ENCODE data around the gene CDC20B.

GRCh38 chr5:55102348-55102747, 70.6 kb downstream of the CDC20B start, which contains the start of gene GZMA:
- TF ChIP-seq TAF1 (IDR thresholded peaks at IDR 0.05; ENCODE audit: borderline replicate concordance, low read depth, low read length), result no peak
- TF ChIP-seq CHD2 (IDR thresholded peaks at IDR 0.05; ENCODE audit: low read length, partially characterized antibody), result no peak
- no peak for TF ChIP-seq REST (IDR thresholded peaks at IDR 0.05; ENCODE audit: low read depth, low read length)
- no peak for TF ChIP-seq CTCF (IDR thresholded peaks at IDR 0.05)
- no peak for TF ChIP-seq YY1 (IDR thresholded peaks at IDR 0.05; ENCODE audit: low read depth)
- no peak for TF ChIP-seq USF1 (IDR thresholded peaks at IDR 0.05; ENCODE audit: borderline replicate concordance, low read depth)
- no peak for TF ChIP-seq EZH2phosphoT487 (IDR thresholded peaks at IDR 0.05; ENCODE audit: borderline replicate concordance, low read depth)
- TF ChIP-seq RCOR1 (IDR thresholded peaks at IDR 0.05; ENCODE audit: low read length), result no peak
- no peak for TF ChIP-seq FOXM1 (IDR thresholded peaks at IDR 0.05; ENCODE audit: low read depth)
- TF ChIP-seq POLR2AphosphoS5 (IDR thresholded peaks at IDR 0.05; ENCODE audit: low read depth, low read length), result no peak
- TF ChIP-seq GATA2 (CRISPR knock-in tag; IDR thresholded peaks at IDR 0.05), result no peak

Data from SK-N-SH (cell line).